Measurements from ENCODE around the gene AMN1.

GRCh38 chr12:31765931-31766330, 37.1 kb upstream of the AMN1 start:
- TF ChIP-seq ZZZ3 (CRISPR knock-in tag; IDR thresholded peaks at IDR 0.05; ENCODE audit: borderline replicate concordance) (no peak), ZNF780A (CRISPR knock-in tag; IDR thresholded peaks at IDR 0.05) (no peak), ZSCAN20 (CRISPR knock-in tag; IDR thresholded peaks at IDR 0.05; ENCODE audit: borderline replicate concordance) (no peak), SMC3 (IDR thresholded peaks at IDR 0.05; ENCODE audit: low read length) (no peak), ZNF33A (CRISPR knock-in tag; IDR thresholded peaks at IDR 0.05; ENCODE audit: borderline replicate concordance) (no peak), PCBP2 (optimal IDR thresholded peaks at IDR 0.05; ENCODE audit: low read depth, low read length, poor library complexity, severe bottlenecking) (no peak), ZNF446 (CRISPR knock-in tag; IDR thresholded peaks at IDR 0.05) (no peak), POLR2A (IDR thresholded peaks at IDR 0.05; ENCODE audit: insufficient read depth in 1 of 2, low read depth in 2 of 2, low read length in 2 of 2) (no peak), ZNF761 (CRISPR knock-in tag; conservative IDR thresholded peaks at IDR 0.05) (no peak)
- TF ChIP-seq, protein P1, sequence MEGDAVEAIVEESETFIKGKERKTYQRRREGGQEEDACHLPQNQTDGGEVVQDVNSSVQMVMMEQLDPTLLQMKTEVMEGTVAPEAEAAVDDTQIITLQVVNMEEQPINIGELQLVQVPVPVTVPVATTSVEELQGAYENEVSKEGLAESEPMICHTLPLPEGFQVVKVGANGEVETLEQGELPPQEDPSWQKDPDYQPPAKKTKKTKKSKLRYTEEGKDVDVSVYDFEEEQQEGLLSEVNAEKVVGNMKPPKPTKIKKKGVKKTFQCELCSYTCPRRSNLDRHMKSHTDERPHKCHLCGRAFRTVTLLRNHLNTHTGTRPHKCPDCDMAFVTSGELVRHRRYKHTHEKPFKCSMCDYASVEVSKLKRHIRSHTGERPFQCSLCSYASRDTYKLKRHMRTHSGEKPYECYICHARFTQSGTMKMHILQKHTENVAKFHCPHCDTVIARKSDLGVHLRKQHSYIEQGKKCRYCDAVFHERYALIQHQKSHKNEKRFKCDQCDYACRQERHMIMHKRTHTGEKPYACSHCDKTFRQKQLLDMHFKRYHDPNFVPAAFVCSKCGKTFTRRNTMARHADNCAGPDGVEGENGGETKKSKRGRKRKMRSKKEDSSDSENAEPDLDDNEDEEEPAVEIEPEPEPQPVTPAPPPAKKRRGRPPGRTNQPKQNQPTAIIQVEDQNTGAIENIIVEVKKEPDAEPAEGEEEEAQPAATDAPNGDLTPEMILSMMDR (CRISPR knock-in tag; IDR thresholded peaks at IDR 0.05): no peak

Data from HepG2 (cell line).